HPDE6-E6E7 (cell line): ENCODE results near the gene SLC38A8.

Experiments
- DNase-seq: peaks from one replicate; pipeline ENCODE4 v3.0.0; 2011; ENCODE audit warnings: missing footprints; ENCODE audit errors: extremely low spot score

The SLC38A8 gene

GRCh38 chr16:84031556-84031955 is 11.0 kb downstream of the SLC38A8 start:
- no peak for DNase-seq

GRCh38 chr16:84029297-84030047 is 13.1 kb downstream of the SLC38A8 start:
- DNase-seq, result no peak

DNA sequence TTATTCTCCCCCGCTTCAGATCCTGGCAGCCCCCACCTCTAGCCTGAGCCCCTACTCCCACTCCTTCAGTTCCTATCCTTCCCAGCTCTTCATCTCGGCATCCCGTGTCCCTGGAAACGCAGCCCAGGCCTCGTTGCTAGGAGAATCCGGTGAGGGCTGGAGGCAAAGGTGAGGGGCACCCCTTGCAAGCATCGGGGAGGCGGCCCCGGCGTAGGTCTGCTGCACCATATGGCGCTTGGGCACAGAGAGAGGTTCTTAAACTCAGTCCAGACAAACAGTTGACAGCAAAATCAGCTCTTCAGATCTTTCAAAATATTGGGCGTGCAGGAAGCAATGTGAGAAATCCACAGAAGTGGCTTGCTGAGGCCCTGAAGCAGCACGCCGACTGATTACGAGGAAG is 15.0 kb downstream of the SLC38A8 start:
- no peak for DNase-seq

- no peak for DNase-seq
Observed at GRCh38 chr16:84026606-84027005, 16.0 kb downstream of the SLC38A8 start.

DNA sequence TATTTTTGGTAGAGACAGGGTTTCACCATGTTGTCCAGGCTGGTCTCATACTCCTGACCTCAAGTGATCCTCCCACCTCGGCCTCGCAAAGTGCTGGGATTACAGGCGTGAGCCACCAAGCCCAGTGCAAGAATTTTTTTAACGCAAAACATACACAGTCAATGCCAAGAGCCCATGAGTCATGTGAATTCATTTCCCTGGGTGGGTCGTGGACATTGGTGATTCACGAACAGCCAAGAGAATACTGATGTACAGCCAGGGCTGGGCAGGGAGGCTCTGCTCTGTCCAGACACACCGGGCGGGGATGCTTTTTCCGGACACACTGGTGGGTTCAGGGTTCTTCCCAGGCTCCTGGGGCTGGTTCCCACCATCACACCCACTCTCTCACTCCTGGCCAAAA is 17.7 kb downstream of the SLC38A8 start:
- no peak for DNase-seq

- DNase-seq, result no peak
Observed at GRCh38 chr16:84022644-84023043, 20.0 kb downstream of the SLC38A8 start.

DNA sequence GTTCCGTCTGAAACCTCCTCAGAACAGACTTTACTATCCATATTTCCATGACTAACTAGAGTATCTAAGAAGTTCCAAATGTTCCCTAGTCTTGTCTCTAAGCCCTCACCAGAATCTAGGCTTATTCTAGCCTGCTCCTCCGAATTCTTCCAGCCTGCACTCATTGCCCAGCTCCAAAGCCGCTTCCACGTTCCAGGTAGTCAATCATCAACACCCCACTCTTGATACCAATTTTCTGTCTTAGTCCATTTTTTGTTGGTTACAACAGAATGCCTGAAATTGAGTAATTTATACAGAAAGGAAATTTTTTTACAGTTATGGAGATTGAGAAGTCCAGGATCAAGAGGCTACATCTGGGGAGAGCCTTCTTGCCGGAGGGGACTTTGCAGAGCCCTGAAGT is 21.1 kb downstream of the SLC38A8 start:
- DNase-seq, result no peak

DNA sequence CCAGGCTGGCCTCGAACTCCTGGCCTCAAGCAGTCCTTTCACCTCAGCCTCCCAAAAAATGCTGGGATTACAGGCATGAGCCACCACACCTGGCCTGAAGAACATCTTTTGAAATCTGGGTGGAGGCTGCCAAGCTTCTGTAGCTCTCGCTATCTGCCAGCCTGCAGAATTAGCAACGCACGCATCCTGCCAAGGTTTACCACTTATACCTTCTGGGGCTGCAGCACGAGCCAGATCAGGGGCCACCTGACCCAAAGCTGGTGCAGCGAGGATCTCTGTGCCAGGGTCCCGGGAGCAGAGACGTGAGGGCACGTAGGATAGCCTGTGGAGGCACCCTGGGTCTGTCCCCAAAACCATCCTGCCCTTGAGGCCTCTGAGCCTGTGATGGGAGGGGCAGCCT is 22.2 kb downstream of the SLC38A8 start:
- DNase-seq, result no peak

DNA sequence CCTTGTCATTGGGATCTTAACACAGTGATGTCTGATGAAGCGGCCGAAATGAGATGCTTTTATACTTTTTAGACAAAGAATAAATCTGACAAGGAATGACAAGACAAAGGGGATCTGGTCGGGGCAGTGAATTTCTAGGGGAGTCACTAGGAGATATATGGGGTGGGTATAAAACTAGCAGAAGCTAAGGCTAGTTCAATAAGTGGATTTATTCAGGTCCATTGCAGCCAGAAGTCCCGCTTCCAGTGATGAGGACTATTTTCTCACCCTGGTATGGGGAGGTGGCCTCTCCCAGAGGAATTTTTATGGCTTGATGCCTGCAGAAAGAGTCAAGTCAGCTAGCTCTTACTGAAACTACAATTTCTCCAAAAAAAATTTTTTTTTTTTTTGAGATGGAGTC is 23.9 kb downstream of the SLC38A8 start:
- DNase-seq, result no peak

- DNase-seq, result no peak
Observed at GRCh38 chr16:84016477-84016876, 26.1 kb downstream of the SLC38A8 start.

DNA sequence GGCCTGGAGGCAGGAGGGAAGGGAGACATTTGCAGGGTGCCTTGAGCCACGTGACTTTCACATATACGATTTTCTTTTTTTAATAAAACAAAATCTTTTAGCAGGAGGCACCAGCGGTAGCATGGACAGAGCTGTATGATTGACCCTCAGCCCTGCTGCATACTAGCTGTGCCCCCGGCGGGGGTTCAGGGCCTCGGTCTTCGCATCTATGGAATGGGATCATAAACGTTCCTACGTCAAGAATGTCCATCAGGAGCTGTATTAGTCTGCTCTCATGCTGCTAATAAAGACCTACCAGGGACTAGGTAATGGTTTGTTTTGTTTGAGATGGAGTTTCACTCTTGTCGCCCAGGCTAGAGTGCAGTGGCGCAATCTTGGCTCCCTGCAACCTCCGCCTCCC is 27.2 kb downstream of the SLC38A8 start:
- DNase-seq, result no peak

GRCh38 chr16:84014570-84015327 is 27.8 kb downstream of the SLC38A8 start:
- DNase-seq, result no peak

GRCh38 chr16:84013787-84014569 is 28.6 kb downstream of the SLC38A8 start:
- peak; percentile 88 for DNase-seq

DNA sequence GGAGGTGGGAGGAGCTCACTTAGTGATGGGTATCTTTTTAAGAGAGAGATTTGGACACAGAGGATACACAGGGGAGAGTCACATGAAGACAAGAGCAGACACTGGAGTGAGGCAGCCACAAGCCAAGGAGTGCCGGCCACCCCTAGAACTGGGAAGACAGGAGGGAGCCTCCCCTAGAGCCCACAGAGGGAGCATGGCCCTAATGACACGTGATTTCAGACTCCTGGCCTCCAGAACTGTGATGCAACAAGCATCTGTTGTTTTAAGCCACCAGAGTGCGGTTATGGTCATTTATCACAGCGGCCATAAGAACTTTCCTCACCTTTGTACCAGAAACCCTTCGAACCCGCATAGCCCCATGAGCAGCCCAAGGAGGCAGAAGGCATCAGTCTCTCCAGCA is 33.3 kb downstream of the SLC38A8 start:
- DNase-seq, result no peak

GRCh38 chr16:84007965-84008364 is 34.6 kb downstream of the SLC38A8 start:
- DNase-seq, result no peak

GRCh38 chr16:84007520-84007919 is 35.1 kb downstream of the SLC38A8 start:
- no peak for DNase-seq

GRCh38 chr16:84005391-84005790 is 37.2 kb downstream of the SLC38A8 start:
- DNase-seq, result no peak

GRCh38 chr16:84004442-84004841 is 38.2 kb downstream of the SLC38A8 start:
- no peak for DNase-seq

DNA sequence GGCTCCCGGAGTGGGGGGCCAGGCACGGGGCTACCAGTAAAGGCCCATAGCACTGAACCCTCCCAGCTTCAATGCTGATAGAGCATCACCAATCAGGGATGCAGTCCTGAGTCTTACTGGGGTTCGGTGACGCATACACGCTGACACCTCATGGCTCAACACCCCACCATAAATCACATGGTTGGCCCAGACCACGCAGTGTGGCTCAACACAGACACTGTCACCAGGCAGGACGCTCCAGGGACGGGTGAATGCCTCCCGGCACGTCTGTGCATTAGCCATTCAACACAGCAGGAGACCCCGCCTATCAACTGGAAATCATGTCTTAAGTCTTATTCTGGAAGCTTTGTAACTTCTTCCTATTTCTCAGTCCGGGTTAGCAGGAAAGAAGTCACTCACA is 39.6 kb downstream of the SLC38A8 start:
- no peak for DNase-seq

GRCh38 chr16:84001726-84002125 is 40.9 kb downstream of the SLC38A8 start:
- DNase-seq, result no peak

DNA sequence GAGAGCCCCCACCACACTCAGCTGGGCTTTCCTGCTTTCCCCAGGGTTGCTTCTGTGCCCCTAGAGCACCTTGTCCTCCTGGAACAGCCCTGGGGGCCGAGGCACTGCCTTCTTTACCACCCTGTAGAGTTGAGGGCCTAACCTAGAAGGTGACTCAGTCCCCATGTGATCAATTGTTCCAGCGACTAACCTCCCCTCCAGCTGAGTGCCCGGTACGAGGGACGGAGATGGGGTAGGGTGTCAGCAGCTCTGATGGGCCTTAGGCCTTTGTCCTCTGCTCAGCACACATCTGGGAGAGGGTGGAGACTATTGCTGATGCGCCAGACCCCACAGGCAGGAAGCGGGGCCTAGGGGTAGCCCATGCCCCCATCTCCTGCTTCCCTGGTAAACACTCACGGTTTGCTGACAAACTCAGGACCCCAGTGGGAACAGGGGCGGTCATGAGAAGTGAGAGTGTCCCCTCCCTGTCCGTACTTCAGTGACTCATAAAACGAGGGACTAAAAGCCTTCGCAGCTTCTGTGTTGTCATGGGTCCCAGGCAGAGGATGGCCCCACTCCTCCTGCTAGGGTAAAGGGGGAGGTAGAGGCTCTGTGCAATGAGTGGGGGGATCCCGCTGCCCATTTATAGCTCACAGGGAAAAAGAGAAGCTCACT is 41.5 kb downstream of the SLC38A8 start:
- no peak for DNase-seq

GRCh38 chr16:83998091-83998490 is 44.5 kb downstream of the SLC38A8 start:
- DNase-seq, result no peak
